HG02852 (cell line): ENCODE data around the gene ZG16.

Experiments
- ATAC-seq: cut with Tn5 transposase; IDR thresholded peaks from one replicate; pipeline ENCODE4 v1.9.1; 2021; ENCODE audit warnings: mild to moderate bottlenecking, moderate library complexity; ENCODE audit not compliant: unreplicated experiment

The ZG16 gene

DNA sequence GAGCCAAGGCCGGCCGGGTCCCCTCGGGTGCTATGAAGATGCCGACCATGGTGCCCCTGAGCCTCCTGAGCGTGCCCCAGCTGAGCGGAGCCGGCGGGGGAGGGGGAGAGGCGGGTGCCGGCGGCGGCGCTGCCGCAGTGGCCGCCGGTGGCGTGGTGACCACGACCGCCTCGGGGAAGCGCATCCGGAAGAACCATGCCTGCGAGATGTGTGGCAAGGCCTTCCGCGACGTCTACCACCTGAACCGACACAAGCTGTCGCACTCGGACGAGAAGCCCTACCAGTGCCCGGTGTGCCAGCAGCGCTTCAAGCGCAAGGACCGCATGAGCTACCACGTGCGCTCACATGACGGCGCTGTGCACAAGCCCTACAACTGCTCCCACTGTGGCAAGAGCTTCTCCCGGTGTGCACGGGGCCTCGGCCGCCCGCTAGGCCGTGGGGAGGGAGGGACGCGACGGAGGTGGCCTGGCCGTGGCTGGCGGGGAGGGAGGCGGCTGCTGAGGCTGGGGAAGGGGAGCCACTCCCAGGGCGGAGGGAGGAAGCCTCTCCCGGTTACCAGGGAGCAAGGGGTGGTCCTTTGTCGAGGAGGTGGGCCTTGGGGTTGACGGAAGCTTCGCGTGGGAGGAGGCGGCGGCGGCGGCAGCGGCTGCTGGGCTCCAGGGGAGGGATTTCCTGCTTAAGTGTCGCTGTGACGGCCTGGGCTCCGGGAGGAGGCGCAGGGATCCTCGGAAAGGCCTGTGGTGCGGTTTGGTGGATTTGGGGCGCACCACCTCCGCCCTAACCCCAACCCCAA is 29.6 kb downstream of the ZG16 start:
- ATAC-seq: no peak

- no peak for ATAC-seq
Measured at GRCh38 chr16:29808219-29808900, 30.3 kb downstream of the ZG16 start.

DNA sequence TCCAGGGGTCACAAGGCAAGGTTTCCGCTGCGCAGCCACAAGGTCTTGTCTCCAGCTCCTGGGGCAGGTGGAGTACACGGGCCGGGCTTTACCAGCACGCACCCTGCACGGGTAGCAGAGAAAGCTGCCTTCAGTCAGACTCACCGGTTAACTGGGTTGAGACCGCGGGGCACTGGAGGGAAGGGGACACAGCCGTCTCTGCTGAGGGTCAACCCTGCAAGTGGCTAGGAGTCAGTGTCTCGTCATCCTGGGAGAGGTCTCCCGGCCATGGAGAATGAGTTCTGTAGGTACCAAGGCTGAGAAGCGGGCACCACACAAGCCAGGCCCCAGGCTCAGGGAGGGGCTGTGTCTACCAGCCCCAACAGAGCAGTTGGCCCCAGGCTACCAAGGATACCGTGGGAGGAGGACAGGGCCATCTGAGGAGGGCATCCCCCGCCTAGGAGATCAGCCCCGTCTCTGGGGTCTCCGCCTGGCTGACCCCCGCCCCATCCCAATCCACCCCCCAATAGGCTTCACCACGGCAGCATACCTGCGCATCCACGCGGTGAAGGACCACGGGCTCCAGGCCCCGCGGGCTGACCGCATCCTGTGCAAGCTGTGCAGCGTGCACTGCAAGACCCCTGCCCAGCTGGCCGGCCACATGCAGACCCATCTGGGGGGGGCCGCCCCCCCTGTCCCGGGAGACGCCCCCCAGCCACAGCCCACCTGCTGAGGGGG is 31.1 kb downstream of the ZG16 start:
- ATAC-seq: no peak

DNA sequence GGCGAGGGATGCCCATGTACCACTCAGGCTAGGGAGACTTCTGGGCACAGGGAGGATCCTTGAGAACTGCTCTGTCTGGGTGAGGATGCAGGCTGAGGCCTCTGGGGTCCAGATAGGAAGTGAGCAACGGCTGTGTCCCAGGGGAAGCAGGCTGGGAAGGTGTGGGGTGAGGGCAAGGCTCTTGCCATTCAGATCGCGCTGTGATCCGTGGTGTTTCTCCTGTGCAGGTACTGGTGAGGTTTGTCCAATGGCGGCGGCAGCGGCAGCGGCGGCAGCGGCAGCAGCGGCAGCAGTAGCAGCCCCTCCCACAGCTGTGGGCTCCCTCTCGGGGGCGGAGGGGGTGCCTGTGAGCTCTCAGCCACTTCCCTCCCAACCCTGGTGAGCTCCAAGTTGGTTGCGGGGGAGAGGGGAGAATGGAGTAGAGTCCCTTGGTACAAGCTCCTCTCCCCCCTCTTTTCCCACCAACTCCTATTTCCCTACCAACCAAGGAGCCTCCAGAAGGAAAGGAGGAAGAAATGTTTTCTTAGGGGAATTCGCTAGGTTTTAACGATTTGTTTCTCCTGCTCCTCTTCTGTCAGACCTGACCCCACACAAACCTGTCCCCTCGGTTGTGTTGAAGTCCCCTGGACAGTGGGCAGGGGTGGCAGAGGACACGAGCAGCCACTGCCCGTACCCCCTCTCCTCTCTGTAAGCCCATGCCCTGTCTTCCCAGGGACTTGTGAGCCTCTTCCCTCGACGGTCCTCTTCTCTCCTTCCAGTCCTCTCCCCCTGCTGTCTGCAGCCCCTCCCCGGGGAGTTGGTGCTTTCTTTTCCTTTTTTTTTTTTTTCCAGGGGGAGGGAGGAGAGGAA is 32.0 kb downstream of the ZG16 start:
- ATAC-seq: no peak

- no peak for ATAC-seq
Measured at GRCh38 chr16:29810699-29811169, 32.7 kb downstream of the ZG16 start.

DNA sequence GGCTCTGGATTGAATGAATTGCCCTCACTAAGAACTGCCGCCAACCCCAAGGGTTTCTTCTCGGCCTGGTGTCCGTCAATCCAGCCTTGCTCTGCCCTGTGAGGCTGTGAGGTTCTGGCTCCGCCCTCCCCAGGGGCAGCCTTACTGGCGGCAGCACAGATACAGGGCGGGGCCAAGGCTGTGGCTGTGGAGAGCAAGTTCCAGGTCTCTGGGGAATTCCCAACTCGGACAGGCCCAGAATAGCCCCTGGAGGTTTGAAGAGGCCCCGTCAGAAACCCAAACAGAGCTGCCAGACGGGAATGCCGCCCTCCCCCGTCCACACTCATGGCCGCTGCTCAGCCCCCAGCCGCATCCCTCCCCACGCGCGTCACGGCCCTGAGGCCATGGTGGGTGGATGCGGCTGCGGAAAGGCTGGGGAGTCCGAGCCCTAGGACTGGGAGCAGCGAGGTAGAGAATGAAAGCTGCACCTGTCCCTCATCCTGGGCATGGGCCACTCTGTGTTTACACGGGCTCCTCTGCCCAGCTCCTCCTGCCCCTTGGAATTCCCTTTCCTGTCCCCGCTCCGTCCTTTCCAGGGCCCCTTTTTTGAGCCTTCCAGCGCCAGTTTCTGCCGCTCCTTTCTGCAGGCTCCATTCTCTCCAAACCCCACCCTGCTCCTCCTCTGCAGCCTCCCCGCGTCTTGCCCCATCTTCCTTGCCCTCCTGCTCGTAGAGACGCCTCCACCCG is 33.3 kb downstream of the ZG16 start:
- peak; percentile 36 for ATAC-seq

DNA sequence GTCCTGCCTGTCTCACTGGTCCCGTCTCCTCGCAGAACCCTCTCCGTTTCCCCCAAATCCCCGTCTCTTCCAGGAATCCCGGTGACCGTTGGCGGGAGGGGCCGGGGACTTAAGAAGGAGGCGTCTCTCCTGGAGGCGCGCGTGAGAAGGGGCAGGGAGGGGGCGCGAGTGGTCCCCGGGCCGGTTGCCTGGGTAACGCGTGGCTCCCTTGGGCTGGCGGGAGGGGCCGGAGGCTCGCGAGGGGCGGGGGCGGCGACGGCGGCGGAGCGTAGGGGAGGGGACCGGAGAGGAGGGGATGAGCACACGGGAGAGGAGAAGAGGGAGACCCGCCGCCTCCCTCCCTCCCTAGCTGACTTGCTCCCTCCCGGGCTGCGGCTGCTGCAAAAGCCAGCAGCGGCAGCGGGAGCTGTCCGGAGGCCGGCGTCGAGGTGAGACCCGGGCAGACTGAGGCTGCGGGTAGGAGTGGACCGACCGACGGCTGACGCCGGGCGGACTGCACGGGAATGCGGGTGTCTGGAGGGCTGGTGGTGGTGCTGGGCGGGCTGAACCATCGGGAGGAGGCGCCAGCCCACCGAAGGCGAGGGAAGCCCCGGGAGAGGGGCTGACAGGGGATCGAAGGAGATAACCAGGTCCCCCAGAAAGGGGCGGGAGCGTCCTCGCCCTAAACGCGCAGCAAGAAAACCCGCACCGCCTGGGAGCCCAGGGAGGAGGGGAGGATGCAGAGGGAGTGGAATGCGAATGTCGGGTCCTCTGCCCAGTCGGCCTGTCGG is 34.0 kb downstream of the ZG16 start, which contains the start of gene PRRT2:
TSS of gene PRRT2 (plus strand) at position 298 of the 770 bp plus-strand sequence. CDS start 862 bp downstream, outside the sequence.
- no peak for ATAC-seq

DNA sequence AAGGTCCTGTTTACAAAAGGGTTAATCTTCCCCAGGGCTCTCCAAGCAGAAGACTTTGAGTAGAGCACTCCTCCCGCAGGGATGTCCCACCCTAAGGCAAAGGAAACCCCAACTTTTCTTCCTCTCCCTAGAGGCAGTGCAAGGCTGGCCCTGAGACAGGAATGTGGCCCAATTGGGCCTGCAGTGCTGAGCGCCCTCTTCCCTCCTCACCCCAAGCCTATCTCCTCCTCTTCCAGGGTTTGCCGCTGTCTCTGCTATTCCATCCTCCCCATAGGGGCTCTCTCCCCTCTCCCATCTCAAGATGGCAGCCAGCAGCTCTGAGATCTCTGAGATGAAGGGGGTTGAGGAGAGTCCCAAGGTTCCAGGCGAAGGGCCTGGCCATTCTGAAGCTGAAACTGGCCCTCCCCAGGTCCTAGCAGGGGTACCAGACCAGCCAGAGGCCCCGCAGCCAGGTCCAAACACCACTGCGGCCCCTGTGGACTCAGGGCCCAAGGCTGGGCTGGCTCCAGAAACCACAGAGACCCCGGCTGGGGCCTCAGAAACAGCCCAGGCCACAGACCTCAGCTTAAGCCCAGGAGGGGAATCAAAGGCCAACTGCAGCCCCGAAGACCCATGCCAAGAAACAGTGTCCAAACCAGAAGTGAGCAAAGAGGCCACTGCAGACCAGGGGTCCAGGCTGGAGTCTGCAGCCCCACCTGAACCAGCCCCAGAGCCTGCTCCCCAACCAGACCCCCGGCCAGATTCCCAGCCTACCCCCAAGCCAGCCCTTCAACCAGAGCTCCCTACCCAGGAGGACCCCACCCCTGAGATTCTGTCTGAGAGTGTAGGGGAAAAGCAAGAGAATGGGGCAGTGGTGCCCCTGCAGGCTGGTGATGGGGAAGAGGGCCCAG is 34.9 kb downstream of the ZG16 start:
- ATAC-seq: no peak

GRCh38 chr16:29813644-29814562 is 35.8 kb downstream of the ZG16 start:
- no peak for ATAC-seq

DNA sequence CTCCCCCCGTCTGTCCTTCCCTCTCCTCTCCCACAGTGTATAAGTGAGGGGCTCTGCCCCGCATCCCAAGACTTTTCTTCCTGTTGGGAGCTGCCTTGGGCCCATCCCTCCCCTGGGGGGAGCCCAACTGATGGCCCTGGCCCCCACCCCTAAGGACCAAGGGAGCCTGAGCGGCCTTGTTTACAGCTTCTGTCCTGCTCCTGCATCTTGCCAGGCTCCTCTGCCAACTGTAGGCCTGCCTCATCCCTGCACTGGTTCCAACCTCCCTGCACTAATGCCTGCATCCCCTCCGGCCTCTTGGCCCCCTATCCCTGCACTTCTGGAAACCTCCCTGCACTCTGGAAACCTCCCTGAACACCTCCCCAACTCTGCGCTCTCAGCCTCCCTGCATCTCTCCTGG is 36.5 kb downstream of the ZG16 start:
- ATAC-seq: no peak

DNA sequence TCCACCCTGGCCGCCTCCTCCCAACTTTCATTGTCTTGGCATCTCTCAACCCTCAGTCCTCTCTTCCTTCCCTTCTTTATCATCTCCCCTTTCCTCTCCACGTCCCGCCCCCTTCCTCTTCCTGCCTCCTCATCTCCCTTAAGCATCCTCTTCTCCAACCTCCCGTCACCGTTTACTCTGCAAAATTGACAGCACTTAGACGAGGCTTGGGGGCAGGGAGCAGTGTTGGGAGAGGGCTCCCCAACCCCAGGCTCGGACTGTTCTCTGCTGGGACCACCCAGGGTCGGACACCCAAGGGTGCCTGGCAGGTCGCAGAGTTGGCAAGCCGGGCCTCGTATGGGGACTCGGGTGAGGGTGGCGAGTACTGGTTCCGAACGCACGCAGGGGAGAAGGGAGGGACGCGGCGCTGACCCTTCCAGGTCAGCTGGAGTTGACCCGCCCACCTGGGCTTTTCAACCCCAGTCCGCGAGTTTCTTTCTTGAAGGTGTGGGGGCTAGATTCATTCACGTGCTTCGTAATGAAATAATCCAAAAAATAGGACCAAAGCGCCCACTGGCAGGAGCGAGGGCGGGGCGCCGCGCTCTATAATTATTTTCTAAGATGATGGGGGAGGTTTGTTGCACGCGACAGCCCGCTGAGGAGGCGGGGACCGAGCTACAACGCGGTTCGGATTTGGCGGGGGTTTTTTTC is 37.1 kb downstream of the ZG16 start:
- ATAC-seq: no peak

DNA sequence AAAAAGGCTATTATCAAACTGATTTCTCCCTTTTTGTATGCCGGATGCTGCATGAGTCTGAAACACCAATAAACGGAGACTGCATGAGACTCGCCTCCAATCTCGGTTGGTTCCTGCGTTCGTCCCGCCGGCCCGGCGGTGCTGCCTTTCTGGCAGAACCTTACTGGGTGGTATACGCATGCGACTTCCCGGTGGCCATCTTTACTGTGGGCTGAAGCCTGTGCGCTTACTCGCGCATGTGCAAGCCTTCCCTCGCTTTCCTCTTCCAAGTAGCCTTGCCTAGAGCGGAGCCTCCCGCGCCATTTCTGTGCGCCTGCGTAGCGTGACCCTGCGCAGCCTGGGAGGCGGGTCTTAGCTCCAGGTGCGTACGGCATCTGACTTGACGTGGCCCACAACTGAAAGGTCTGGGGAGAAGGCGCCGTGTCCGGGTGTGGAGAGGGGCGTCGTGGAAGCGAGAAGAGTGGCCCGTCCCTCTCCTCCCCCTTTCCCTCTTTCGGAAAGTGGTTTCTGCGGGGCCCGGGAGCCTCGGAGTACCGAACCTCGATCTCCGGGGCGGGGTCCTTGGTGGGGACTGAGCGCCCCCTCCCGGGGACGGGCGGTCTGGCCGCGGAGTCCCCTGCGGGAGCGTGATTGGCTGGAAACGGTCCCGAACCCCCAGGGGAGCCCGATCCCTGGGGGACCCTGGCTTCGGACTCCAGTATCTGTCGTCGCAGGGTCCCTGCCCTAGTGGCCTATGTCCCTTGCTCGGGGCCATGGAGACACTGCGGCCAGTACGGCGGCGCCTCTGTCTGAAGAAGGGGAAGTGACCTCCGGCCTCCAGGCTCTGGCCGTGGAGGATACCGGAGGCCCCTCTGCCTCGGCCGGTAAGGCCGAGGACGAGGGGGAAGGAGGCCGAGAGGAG is 38.0 kb downstream of the ZG16 start, which contains the start of gene PAGR1:
TSS of gene PAGR1 (plus strand) at position 360 of the 901 bp plus-strand sequence. CDS start at position 734, 374 bp downstream.
- peak; percentile 49 for ATAC-seq

DNA sequence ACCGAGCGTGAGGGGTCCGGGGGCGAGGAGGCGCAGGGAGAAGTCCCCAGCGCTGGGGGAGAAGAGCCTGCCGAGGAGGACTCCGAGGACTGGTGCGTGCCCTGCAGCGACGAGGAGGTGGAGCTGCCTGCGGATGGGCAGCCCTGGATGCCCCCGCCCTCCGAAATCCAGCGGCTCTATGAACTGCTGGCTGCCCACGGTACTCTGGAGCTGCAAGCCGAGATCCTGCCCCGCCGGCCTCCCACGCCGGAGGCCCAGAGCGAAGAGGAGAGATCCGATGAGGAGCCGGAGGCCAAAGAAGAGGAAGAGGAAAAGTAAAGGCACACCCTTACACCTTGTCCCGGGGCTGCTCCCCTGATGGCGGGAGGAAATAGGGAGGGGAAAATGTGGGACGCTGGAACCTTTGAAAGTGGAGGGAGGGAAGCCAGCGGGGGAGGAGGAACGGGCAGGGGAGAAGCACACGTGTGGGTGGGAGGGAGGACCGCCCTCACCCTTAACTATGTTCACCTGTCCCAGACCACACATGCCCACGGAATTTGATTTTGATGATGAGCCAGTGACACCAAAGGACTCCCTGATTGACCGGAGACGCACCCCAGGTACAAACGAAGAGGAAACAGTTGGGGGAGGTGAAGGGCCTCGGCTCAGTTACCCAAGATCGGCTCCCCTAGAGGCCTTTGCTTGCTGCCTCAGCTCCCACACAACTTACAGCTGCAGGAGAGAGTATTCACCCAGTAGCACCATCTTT is 38.8 kb downstream of the ZG16 start:
- ATAC-seq: peak; percentile 4

GRCh38 chr16:29818082-29818481 is 40.0 kb downstream of the ZG16 start:
- no peak for ATAC-seq

DNA sequence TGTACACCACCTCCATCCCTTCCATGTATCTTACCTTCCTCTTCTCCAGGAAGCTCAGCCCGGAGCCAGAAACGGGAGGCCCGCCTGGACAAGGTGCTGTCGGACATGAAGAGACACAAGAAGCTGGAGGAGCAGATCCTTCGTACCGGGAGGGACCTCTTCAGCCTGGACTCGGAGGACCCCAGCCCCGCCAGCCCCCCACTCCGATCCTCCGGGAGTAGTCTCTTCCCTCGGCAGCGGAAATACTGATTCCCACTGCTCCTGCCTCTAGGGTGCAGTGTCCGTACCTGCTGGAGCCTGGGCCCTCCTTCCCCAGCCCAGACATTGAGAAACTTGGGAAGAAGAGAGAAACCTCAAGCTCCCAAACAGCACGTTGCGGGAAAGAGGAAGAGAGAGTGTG is 41.5 kb downstream of the ZG16 start:
- ATAC-seq: no peak
